Articular chondrocyte of knee joint (primary cell): ENCODE data around the gene ZNF823. TPM values are rescaled to one million over a fixed set of nuclear protein-coding genes. Genes with fewer than 3 reads are reported as not detected.

Source experiments
- small RNA-seq: library from RNA; depleted of rRNA; stranded (forward); fragments of <200 nt; gene quantifications from one replicate; pipeline ENCODE3, GENCODE V24; 2012
- total RNA-seq: library from RNA; depleted of rRNA; stranded (reverse); fragments of >200 nt; gene quantifications from 2 replicates; pipeline ENCODE4 v1.2.3, GENCODE V29; 2012

Gene ZNF823
- total RNA-seq: 6.7 and 9.6 TPM in 2 replicates

DNA sequence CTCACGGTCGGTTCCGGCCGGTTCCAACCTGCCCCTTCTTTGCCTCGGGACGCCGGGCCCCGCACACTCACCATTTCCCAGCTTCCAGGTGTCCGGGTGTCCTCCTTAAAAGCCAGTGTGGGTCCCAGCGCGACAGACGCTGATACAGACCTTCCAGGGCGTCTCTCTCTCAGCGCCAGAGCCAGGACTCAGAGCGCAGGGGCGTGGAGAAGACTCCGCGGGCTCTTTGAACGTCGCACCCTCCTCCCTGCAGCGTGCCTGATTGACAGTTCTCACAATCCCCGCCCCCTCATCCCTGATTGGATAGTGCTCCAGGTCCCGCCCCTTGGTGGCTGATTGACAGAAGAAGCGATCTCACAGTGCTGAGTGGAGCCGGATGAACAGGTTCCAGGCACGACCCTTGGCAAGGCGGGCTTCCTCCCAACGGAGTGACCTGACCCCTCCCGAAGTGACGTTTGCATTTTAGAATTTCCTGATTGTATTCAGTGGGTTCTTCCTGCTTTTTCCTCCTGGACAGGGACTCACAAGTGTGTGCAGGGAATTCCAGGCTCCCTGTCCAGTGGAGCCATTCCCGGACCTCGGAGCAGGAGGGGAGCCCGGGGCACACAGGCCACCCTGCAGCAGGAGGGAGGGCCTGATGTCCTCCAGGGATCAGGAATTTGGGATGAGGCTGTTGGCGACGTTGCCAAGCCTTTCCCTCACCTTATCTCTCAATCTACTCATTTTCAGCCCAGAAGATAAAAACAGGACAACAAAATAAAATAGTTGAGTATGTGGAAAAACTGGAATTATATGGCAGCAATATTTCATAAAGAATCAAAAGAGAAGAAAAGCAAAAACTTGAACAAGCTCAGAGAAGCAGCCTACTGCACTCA lies at the start of gene ZNF823:
Gene ZNF823 (minus strand): TSS at position 201 of the 875 bp plus-strand sequence. CDS start 127 bp downstream, at position 74.

DNA sequence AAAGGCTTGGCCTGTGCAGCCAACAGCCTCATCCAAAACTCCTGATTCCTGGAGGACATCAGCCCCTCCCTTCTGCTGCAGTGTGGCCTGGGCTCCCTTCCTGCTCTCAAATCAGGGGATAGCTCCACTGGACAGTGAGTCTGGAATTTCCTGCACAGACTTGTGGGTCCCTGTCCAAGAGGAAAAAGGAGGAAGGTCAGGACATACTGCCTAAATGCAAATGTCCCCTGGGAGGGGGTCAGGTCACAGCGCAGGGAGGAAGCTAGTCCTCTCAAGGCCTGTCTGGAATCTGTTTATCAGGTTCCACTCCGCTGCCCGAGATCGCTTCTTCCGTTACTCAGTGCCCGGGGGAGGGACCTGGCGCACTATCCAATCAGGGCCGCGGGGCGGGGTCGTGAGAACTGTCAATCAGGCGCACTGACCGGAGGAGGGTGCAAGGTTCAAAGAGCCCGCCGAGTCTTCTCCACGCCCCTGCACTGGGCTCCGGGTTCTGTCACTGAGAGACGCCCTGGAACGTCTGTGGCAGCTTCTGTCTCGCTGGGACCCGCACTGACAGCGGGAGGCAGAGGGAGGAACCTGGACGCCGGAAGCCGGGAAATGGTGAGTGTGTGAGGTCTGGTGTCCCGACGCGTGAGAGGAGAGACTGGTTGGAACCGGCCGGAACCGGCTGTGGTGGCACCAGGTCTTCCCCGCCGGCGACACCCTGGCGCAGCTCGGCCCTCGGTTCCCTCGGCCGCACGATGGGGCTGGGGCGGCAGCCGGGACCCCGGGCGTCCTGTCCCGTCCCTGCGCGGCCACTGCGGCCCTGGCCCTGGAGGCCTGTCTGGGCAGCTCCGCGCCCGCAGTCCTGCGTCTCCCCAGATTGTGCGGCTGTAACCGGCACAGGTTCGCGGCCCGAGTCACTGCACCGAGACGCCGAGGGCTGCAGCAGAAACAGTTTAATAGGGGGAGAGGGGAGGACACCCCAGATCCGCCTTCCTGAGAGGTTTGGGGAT lies 28.1 kb upstream of the ZNF823 start, which contains the start of gene ZNF441:
Gene ZNF441 (plus strand): TSS at position 404 of the 995 bp plus-strand sequence. CDS start 194 bp downstream, at position 598.

Small RNA genes lying within 50 kb of the gene (small RNA-seq; reads per million reads assigned to genes)
- not detected for gene ZNF833P

Other genes starting within 250 kb of the ZNF823 start
- 3.1 and 3.6 TPM in 2 replicates for gene ZNF653, start 233.1 kb downstream of the ZNF823 start, total RNA-seq
- 15.0 and 21.0 TPM in 2 replicates for gene ECSIT, start 209.8 kb downstream of the ZNF823 start, total RNA-seq
- gene CNN1, start 200.1 kb downstream of the ZNF823 start, total RNA-seq: 1.0 and 1.1 TPM in 2 replicates
- gene ELOF1, start 179.7 kb downstream of the ZNF823 start, total RNA-seq: 30.4 and 30.7 TPM in 2 replicates
- 0.39 and 0.54 TPM in 2 replicates for gene ACP5, start 161.3 kb downstream of the ZNF823 start, total RNA-seq
- 15.0 and 21.1 TPM in 2 replicates for gene ZNF627, start 141.5 kb downstream of the ZNF823 start, total RNA-seq
- 12.9 and 17.3 TPM in 2 replicates for gene ZNF441, start 28.1 kb upstream of the ZNF823 start, total RNA-seq
- gene ZNF491, start 59.6 kb upstream of the ZNF823 start, total RNA-seq: 5.6 and 7.5 TPM in 2 replicates
- 11.6 and 16.9 TPM in 2 replicates for gene ZNF440, start 75.3 kb upstream of the ZNF823 start, total RNA-seq
- gene ZNF439, start 109.8 kb upstream of the ZNF823 start, total RNA-seq: 11.9 and 17.4 TPM in 2 replicates
- gene ZNF69, start 148.8 kb upstream of the ZNF823 start, total RNA-seq: 15.0 and 17.2 TPM in 2 replicates
- 8.8 and 13.6 TPM in 2 replicates for gene ZNF700, start 186.2 kb upstream of the ZNF823 start, total RNA-seq
- gene ZNF763, start 226.1 kb upstream of the ZNF823 start, total RNA-seq: 3.0 and 4.5 TPM in 2 replicates